Measurements from ENCODE around the gene HTR7.
"Not testable (repeated sequence)": the region's sequence is repeated elsewhere in the genome, so short reads cannot be mapped to it uniquely, and the experiment has no call there.

The HTR7 gene

DNA sequence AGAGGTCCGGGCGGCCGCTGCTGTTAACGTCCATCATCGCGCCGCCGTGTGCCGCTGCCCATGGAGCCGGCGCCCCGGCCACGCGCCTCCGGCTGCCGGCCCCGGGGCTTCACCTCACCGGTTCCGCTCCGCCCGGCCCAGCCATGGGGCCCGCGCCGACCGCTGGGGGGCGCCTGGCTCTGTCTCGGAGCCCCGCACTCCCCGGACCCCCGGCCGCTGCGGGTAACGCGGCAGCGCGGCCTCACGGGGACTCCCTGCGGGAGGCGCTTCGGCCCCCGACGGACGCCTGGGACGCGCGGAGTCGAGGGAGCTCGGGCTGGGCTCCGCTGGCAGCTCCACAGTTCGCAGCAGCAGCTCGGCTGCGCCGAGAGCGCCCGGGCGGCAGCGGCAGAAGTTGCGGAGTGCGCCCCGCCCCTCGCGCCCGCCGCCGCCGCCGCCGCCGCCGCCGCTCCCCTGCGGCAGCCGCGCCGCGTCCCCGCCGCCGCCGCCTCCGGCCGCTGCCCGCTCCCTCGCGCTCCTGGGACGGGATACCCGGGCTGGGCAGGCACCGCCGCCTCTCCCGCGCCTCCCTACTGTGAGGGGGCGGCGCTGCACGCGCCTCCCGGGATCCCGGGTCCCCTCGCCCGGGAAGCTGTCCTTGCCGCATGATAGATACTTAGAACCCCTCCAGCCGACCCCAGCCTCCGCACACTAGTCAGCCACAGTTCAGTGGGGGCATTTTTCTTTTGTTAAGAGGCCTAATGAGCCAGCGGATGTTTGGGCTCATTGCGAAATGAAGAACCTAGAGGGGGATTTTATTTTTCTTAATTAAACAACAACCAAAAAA, at the start of gene HTR7:
TSS of gene HTR7 (minus strand) at position 405 of the 826 bp plus-strand sequence. CDS start at position 37, 368 bp downstream.
- peak; percentile 76 for DNase-seq

DNA sequence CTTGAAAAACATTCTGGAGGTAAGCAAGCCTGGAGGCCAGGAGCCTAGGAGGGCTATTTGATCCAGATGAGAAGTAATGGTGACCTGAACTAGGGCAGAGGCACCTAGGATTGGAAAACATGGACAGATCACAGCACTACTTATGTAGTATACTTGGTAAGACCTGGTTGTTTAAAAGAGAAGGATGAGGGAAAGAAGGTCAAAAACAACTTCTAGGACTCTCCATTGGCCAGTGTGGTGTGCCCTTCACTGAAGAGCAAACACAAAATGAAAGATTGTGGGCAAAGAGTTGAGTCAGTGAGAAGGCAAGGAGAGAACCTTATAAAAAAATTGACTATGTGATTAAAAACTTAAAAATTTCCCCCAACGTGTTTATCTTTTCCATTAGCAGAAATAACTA, 48.8 kb upstream of the HTR7 start:
- no peak for DNase-seq

- DNase-seq: no peak
These were observed 48.1 kb upstream of the HTR7 start for GRCh38 chr10:90905925-90906324.

GRCh38 chr10:90896916-90897315, 39.1 kb upstream of the HTR7 start:
- not testable (repeated sequence) for DNase-seq

GRCh38 chr10:90893190-90893589, 35.4 kb upstream of the HTR7 start:
- no peak for DNase-seq

GRCh38 chr10:90890347-90890746, 32.5 kb upstream of the HTR7 start:
- DNase-seq: no peak

DNA sequence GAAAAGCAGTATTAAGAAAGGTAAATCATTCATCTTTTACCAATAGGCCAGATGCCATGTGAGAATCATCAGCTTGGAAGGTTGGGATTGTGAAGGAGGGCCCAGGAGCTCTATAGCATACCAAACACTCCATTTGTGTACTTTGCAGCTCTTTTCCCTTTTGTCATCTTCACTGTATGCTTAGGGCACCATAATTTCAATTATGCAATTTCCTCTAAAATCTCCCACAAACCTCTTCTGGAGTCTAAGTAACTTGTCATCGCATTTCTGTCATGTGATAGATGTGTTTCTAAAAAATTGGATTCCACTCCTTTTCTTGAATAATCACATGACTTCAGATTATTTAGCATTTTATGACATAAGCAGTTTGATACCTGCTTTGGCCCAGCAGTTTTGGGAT, 31.8 kb upstream of the HTR7 start:
- DNase-seq: no peak

DNA sequence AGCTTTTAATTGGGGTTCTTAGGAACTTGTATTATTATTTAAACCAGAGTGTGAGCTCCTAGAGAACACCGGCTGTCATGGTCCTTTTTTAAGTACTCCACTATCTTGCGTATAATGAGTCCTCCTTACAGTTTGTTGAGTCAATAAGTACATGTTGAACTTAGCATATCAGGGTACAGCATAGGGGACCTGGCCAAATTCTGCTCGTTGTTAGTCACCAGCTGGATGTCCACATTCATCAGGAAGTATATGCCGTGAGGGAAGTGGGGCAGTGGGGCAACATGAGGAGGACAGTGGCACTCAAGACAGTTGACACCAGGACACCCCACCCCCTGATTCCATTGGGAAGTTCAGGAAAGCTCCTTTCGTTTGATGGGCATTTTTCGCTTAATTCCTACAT, 30.5 kb upstream of the HTR7 start:
- no peak for DNase-seq

- no peak for DNase-seq
These were observed 29.7 kb upstream of the HTR7 start for GRCh38 chr10:90887555-90887954.

- DNase-seq: no peak
These were observed 27.3 kb upstream of the HTR7 start for GRCh38 chr10:90885176-90885575.

DNA sequence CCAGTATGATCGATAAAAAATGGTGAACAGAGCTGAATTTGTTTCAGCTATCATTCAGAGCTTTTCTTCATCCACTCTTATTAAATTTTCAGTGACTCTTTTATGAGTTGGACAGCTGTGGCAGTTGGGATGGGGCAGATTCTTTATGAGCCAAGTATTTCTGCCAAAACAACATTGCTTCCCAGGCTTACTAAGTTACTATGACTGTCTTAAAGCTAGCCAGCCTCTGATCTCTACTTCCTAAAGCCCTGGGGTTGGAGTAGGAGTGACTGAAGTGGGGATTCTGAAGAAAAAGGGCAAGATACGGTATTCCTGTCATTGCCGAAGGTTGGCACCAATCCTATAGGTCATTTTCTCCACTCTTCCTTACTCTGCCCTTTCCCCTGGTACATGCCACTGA, 26.6 kb upstream of the HTR7 start:
- DNase-seq: no peak

GRCh38 chr10:90880059-90880719, 22.4 kb upstream of the HTR7 start:
- not testable (repeated sequence) for DNase-seq

- DNase-seq: no peak
These were observed 21.2 kb upstream of the HTR7 start for GRCh38 chr10:90879062-90879461.

- DNase-seq: no peak
These were observed 14.8 kb upstream of the HTR7 start for GRCh38 chr10:90872648-90873020.

DNA sequence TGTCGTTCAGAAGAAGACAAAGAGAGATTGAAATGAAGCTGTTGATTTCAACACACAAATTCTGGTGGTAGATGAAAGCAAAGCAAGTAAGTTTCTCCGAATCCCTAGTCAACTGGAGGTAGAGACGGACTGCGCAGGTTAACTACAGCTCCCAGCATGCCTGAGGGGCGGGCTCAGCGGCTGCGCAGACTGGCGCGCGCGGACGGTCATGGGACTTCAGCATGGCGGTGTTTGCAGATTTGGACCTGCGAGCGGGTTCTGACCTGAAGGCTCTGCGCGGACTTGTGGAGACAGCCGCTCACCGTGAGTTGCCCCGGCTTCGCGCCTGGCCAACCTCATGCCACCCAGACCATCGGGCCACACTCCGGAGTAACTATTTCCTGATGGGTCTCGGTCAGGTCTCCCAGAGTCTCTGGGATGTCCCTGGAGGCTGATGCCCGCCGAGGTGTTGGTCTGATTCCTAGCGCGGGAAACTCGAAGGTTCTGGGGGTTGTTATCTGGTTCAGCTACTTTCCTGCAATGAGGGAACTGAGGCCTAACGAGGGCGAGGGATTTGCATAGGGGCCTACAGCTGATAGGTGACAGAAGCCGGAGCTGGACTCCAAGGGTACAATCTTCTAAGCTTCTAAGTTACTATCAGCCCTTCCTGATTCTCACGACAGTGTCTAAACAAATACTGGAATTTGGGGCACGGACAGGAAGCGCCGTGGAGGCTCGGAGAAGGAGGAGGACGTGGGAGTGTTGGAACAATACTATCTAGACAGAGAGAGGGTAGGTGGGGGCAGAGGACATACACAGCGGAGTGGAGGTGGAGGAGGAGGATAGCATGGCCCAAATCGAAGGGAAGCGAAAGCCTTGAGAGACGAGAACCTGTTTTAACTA, 14.2 kb upstream of the HTR7 start, which contains the start of gene RPP30:
TSS of gene RPP30 (plus strand) at position 209 of the 882 bp plus-strand sequence. CDS start at position 222, 13 bp downstream.
- DNase-seq: peak; percentile 90

GRCh38 chr10:90871279-90871765, 13.5 kb upstream of the HTR7 start:
- no peak for DNase-seq

DNA sequence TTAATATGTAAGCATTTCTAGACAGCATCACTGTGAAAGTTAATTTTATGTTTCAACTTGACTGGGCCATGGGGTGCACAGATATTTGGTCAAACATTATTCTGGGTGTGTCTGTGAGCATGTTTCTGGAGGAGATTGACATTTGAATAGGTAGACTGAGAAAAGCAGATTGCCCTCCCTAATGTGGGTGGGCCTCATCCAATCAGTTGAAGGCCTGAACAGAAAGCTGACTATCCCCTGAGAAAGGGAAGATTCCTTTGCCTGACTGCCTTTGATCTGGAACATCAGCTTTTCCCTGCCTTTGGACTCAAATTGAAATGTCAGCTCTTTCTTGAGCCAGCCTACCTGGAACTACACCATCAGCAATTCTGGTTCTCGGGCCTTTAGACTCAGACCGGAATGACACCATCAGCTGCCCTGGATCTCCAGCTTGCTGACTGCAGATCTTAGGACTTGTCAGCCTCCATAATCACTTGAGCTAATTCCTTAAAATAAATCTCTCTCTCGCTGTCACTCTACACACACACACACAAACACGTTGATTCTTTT, 8.3 kb upstream of the HTR7 start:
- no peak for DNase-seq

- DNase-seq: no peak
These were observed 7.6 kb upstream of the HTR7 start for GRCh38 chr10:90865401-90865800.

DNA sequence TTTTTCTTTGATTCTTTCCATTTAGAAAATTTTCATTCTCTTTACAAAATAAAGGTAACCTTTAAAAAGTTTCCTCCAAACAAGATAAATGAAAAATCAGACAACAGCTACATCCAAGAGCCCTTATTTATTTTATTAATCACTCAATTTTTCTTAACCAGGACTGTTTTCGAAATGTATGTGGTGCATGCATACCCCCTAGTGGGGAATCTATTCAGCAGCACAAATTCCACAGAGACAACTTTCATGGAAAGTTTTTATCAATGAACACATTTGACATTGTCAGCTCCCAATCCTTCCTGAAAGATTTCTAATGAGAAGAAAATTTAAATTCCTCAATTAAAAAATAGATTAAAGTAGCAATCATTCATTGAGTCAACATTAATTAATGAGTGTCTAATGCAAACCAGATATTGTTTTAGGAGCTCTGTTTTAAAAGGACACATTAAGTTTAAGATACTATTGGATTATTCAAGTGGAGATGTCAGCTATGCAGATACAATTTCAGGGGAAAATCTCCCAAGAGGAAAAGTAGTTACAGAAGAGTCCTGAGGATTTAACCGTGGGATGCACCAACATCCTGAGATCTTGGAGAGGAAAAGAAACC, 5.2 kb upstream of the HTR7 start:
- no peak for DNase-seq

DNA sequence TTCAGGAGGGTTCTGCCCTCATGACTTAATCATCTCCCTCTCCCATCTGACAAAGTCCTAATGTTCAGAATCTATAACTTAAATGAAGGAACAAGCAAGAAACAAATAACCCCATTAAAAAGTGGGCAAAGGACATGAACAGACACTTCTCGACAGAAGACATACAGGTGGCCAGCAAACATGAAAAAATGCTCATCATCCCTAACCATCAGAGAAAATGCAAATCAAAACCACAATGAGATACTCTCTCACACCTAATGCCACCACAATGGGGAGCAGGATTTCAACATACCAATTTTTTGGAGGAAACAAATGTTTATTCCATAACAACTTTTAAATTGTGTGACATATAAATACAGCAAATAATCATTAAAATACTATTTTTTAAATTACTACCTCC, 3.0 kb upstream of the HTR7 start:
- no peak for DNase-seq

DNA sequence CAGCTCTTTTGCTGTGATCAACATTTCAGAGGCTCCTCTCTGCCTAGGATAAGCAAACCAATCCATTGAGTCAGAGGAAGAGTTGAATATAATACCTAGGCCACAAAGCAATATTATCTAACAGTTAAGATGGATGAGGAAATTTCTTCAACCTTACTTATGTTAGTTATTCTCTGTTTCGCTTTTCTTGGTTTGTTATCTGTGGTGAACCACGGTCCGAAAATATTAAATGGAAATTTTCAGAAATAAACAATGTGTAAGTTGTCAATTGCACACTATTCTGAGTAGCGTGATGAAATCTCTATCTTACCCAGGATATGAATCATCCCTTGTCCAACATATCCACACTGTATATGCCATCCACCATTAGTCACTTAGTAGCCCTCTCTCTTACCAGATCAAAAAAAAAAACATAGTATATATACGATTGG, 1.5 kb upstream of the HTR7 start:
- no peak for DNase-seq

- DNase-seq: no peak
These were observed 676 bp upstream of the HTR7 start for GRCh38 chr10:90858461-90858968.
